HepG2 (cell line): ENCODE data around the gene TRDN. TPM values are rescaled to one million over a fixed set of nuclear protein-coding genes. Genes with fewer than 3 reads are reported as not detected.

Experiments used
- ATAC-seq: fragments of 200-7000 bp; cut with Tn5 transposase; 3 replicates; pipeline ENCODE4 v1.9.1; 2020; ENCODE audit warnings: mild to moderate bottlenecking, moderate library complexity
- BruUV-seq: library from RNA; stranded (reverse); fragments of 400-500 nt; replicated peaks from 2 replicates; lab custom pipeline; 2021; lab: Mats Ljungman, UMichigan
- CTCF ChIA-PET: fragments of 300-600 bp; formaldehyde crosslinking; extraction: SDS; loops from one replicate; lab custom pipeline; 2021; ENCODE audit warnings: low total read pairs, inconsistent platforms, low intra/inter-chr PET ratio; lab: Yijun Ruan, JAX
- POLR2A ChIA-PET: fragments of 350-600 bp; sonication (Branson Sonifier 250); formaldehyde crosslinking; loops from one replicate; lab custom pipeline; 2020; ENCODE audit warnings: antibody characterized with exemption, inconsistent platforms; lab: Yijun Ruan, JAX
- DNase-seq: peaks from one replicate; pipeline ENCODE4 v3.0.0-alpha.2; 2015; ENCODE audit warnings: low spot score
- FAIRE-seq: peaks from 3 replicates; lab custom pipeline; 2011; peaks lifted over from hg19 to GRCh38; lab: Jason Lieb, UNC
- H2AFZ ChIP-seq: one replicate; pipeline ENCODE4 v1.6.1; 2011; ENCODE audit warnings: low read length, inconsistent platforms
- H3K27ac ChIP-seq: fragments of 300-600 bp; 3 replicates; pipeline ENCODE4 v1.8.0; 2011; ENCODE audit warnings: mixed run types, mild to moderate bottlenecking, mixed read lengths, low read length, inconsistent platforms; ENCODE audit not compliant: insufficient read depth; ENCODE audit errors: extremely low read length
- H3K27me3 ChIP-seq, 2 experiments: fragments of 200-600 bp in 1 of 2; 2 replicates in 1 of 2; 3 replicates in 1 of 2; pipeline versions ENCODE4 v1.6.0 to v1.8.0; 2011; ENCODE audit warnings: low read length in 2 of 2, mild to moderate bottlenecking in 2 of 2, moderate library complexity in 2 of 2, inconsistent platforms in 1 of 2; ENCODE audit not compliant: insufficient read depth in 2 of 2, control insufficient read depth in 1 of 2
- H3K36me3 ChIP-seq, 2 experiments: fragments of 200-600 bp in 1 of 2; replicated peaks in 1 of 2; 2 replicates in 1 of 2; 3 replicates in 1 of 2; pipeline versions ENCODE4 v1.5.1 to v1.8.0; 2011; ENCODE audit warnings: low read length in 2 of 2, inconsistent platforms in 1 of 2; ENCODE audit not compliant: insufficient read depth in 2 of 2, control insufficient read depth in 1 of 2
- H3K4me1 ChIP-seq: 2 replicates; pipeline ENCODE4 v1.5.1; 2012; ENCODE audit warnings: low read length, inconsistent platforms; ENCODE audit not compliant: insufficient read depth
- H3K4me2 ChIP-seq: 2 replicates; pipeline ENCODE4 v1.6.0; 2011; ENCODE audit warnings: low read depth, low read length, inconsistent platforms
- H3K4me3 ChIP-seq, 3 experiments: fragments of 200-600 bp in 1 of 3; sonication (generic), shearing (Covaris generic) in 1 of 3; replicated peaks in 1 of 3; 2 replicates each; pipeline ENCODE4 v1.5.1; 2011 to 2016; ENCODE audit warnings: low read length in 3 of 3, inconsistent platforms in 2 of 3, low read depth in 2 of 3, mild to moderate bottlenecking in 2 of 3, control low read depth in 1 of 3, mixed read lengths in 1 of 3; ENCODE audit not compliant: insufficient read depth in 1 of 3
- H3K79me2 ChIP-seq: one replicate; pipeline ENCODE4 v1.6.1; 2011; ENCODE audit warnings: low read length, inconsistent platforms; ENCODE audit not compliant: insufficient read depth
- H3K9ac ChIP-seq: 2 replicates; pipeline ENCODE4 v1.6.0; 2011; ENCODE audit warnings: mild to moderate bottlenecking, low read depth, low read length, inconsistent platforms; ENCODE audit not compliant: insufficient read depth
- H3K9me3 ChIP-seq: 2 replicates; pipeline ENCODE4 v1.5.1; 2012; ENCODE audit warnings: mild to moderate bottlenecking, low read length
- H4K20me1 ChIP-seq: 2 replicates; pipeline ENCODE4 v1.6.0; 2011; ENCODE audit warnings: inconsistent platforms, mild to moderate bottlenecking, low read length, moderate library complexity; ENCODE audit not compliant: insufficient read depth
- E2F2 ChIP-seq: sonication (generic); formaldehyde crosslinking; IDR thresholded peaks from 2 replicates; pipeline ENCODE4 v1.4.0; 2020; ENCODE audit warnings: missing genetic modification reagents, borderline replicate concordance
- GATAD2A ChIP-seq: IDR thresholded peaks from 2 replicates; pipeline ENCODE4 v1.6.1; 2016
- RBM22 ChIP-seq: fragments of 200-400 bp; formaldehyde crosslinking; optimal IDR thresholded peaks from 2 replicates; pipeline ENCODE3; 2017; ENCODE audit warnings: mild to moderate bottlenecking, low read length, moderate library complexity
- TSC22D2 ChIP-seq: sonication (generic); formaldehyde crosslinking; IDR thresholded peaks from 2 replicates; pipeline ENCODE4 v1.5.1; 2020; ENCODE audit warnings: missing genetic modification reagents, mild to moderate bottlenecking, borderline replicate concordance
- ZBTB21 ChIP-seq: sonication (generic); formaldehyde crosslinking; IDR thresholded peaks from 2 replicates; pipeline ENCODE4 v1.4.0; 2020; ENCODE audit warnings: missing genetic modification reagents
- ZNF562 ChIP-seq: sonication (generic); formaldehyde crosslinking; IDR thresholded peaks from 2 replicates; pipeline ENCODE4 v1.8.0; 2022; ENCODE audit warnings: missing genetic modification reagents, borderline replicate concordance
- WGBS: methylation state at CpG from one replicate; pipeline ENCODE4 v1.1.6; 2017; ENCODE audit warnings: low lambda C conversion rate; 5-methylcytosine and 5-hydroxymethylcytosine counted together
- in situ Hi-C: cut with HindIII; loops from 2 replicates; pipeline ENCODE4 v1.10.0; 2017; ENCODE audit warnings: low pct_unique_long_range_greater_than_20kb; ENCODE audit not compliant: extremely low pct_ligation_motif_present
- intact Hi-C: fragments of 100-400 bp; cut with micrococcal nuclease; formaldehyde crosslinking; loops from one replicate; pipeline ENCODE4 v1.10.0; 2022; ENCODE audit not compliant: unreplicated experiment
- polyA plus RNA-seq, 8 experiments: library from polyadenylated mRNA; depleted of rRNA in 3 of 8; stranded (reverse) in 7 of 8; unstranded in 1 of 8; fragments of >200 nt; fragmentation: Illumina TruSeq in 4 of 8; extraction: Trizol in 4 of 8; gene quantifications; 2 replicates each; pipeline versions ENCODE4 v1.2.1 to v1.2.3, GENCODE V29; 2011 to 2016; ENCODE audit warnings: low read depth in 4 of 8, missing spikeins in 1 of 8, mixed read lengths in 1 of 8; ENCODE audit not compliant: insufficient read depth in 1 of 8
- total RNA-seq, 5 experiments: library from RNA; depleted of rRNA; stranded (reverse); fragments of >200 nt; fragmentation: Illumina TruSeq; extraction: Trizol; gene quantifications; 2 replicates each; pipeline ENCODE4 v1.2.3, GENCODE V29; 2016; ENCODE audit warnings: low read depth in 1 of 5

TRDN gene
- total and polyA plus RNA-seq, 2 of the 13 experiments (the other 11 are each of a cell fraction or from before 2014, with no cell fraction given): not detected

GRCh38 chr6:123661105-123661891 is 24.5 kb upstream of the TRDN start:
- Histone ChIP-seq H4K20me1 (no peaks in the 10 kb centered on the region), H3K4me3 (no peak overlapping the region), H3K79me2 (no peaks in the 10 kb centered on the region), H3K4me2 (no peak overlapping the region), H3K27me3 (no peaks in the 10 kb centered on the region), H2AFZ (no peak overlapping the region), H3K9me3 (no peaks in the 10 kb centered on the region), H3K9ac (no peak overlapping the region), H3K4me1 (no peaks in the 10 kb centered on the region), H3K36me3 (no peaks in the 10 kb centered on the region), H3K27ac (no peak overlapping the region)
- WGBS: 48% methylated on average over 5 of the region's 5 CpGs
- ATAC-seq (no peak), FAIRE-seq (no peak), DNase-seq (no peak)
- ChIA-PET CTCF (no interaction called here), POLR2A (no interaction called here)
- in situ Hi-C loops (no loop called here), intact Hi-C loops (no loop called here)
- TF ChIP-seq E2F2 (CRISPR knock-in tag) (no peak), RBM22 (no peak), TSC22D2 (CRISPR knock-in tag) (no peak), GATAD2A (CRISPR knock-in tag) (no peak), ZNF562 (CRISPR knock-in tag) (no peak), ZBTB21 (no peak)
- BruUV-seq: no TSS peak
